ENCODE measurements around the gene LRFN4. TPM values are rescaled to one million over a fixed set of nuclear protein-coding genes. Genes with fewer than 3 reads are reported as not detected.
A peak's percentile ranks its signal among the peaks of the same experiment; 100 is the strongest.

Gene LRFN4
- total RNA-seq, 4 donors from 2014 or later: 7.1 to 17.5 (median 9.2) TPM

- H3K36me3 ChIP-seq: no peaks in the 10 kb centered on the region
Measured at GRCh38 chr11:66885950-66886440, 29.1 kb downstream of the LRFN4 start.

GRCh38 chr11:66886671-66887221, 29.9 kb downstream of the LRFN4 start:
- H3K4me3 ChIP-seq: no peak overlapping the region
- peaks cover 0 to 19% (median 6%) of the 10 kb centered on the region in 3 donors for H3K4me1 ChIP-seq
- no peaks in the 10 kb centered on the region for H3K27me3 ChIP-seq
- no peaks in the 10 kb centered on the region for H3K9me3 ChIP-seq
- WGBS, 2 donors (ENCODE audit: low coverage in 1 of 2): 80 to 88% methylated on average over 6 to 9 of the region's 15 CpGs
- TF ChIP-seq POLR2A (IDR thresholded peaks at IDR 0.05): no peak
- no peak for TF ChIP-seq POLR2AphosphoS5 (IDR thresholded peaks at IDR 0.05)
- TF ChIP-seq EP300 (IDR thresholded peaks at IDR 0.05): no peak
- no peak for TF ChIP-seq CTCF (IDR thresholded peaks at IDR 0.05)
- peak; percentile 40 for ATAC-seq
- no peaks in the 10 kb centered on the region for H3K36me3 ChIP-seq
- H3K27ac ChIP-seq: no peak overlapping the region

More at GRCh38 chr11:66885950-66886440, 29.1 kb downstream of the LRFN4 start:
- 65 to 85% methylated on average over 5 to 8 of the region's 11 CpGs for WGBS, 2 donors (ENCODE audit: low coverage in 1 of 2)
- H3K4me3 ChIP-seq: no peak overlapping the region
- peaks cover 0 to 19% (median 6%) of the 10 kb centered on the region in 3 donors for H3K4me1 ChIP-seq
- H3K27me3 ChIP-seq: no peaks in the 10 kb centered on the region
- no peak for ATAC-seq
- TF ChIP-seq CTCF (IDR thresholded peaks at IDR 0.05): no peak
- no peak for TF ChIP-seq EP300 (IDR thresholded peaks at IDR 0.05)
- no peak for TF ChIP-seq POLR2A (IDR thresholded peaks at IDR 0.05)
- TF ChIP-seq POLR2AphosphoS5 (IDR thresholded peaks at IDR 0.05): no peak
- H3K27ac ChIP-seq: no peak overlapping the region
- no peaks in the 10 kb centered on the region for H3K9me3 ChIP-seq

- no peaks in the 10 kb centered on the region for H3K9me3 ChIP-seq
- no peak for ATAC-seq
- TF ChIP-seq EP300 (IDR thresholded peaks at IDR 0.05) (no peak), POLR2A (IDR thresholded peaks at IDR 0.05) (no peak), POLR2AphosphoS5 (IDR thresholded peaks at IDR 0.05) (no peak), CTCF (IDR thresholded peaks at IDR 0.05) (no peak)
Measured at GRCh38 chr11:66887526-66887925, 30.7 kb downstream of the LRFN4 start.

GRCh38 chr11:66888282-66888681, 31.4 kb downstream of the LRFN4 start:
- H3K36me3 ChIP-seq: no peaks in the 10 kb centered on the region
- TF ChIP-seq EP300 (IDR thresholded peaks at IDR 0.05) (no peak), CTCF (IDR thresholded peaks at IDR 0.05) (no peak), POLR2AphosphoS5 (IDR thresholded peaks at IDR 0.05) (no peak), POLR2A (IDR thresholded peaks at IDR 0.05) (no peak)
- H3K27ac ChIP-seq: no peak overlapping the region
- no peak for ATAC-seq
- H3K4me1 ChIP-seq: peaks cover 0 to 5% (median 0%) of the 10 kb centered on the region in 3 donors
- H3K9me3 ChIP-seq: no peaks in the 10 kb centered on the region
- H3K4me3 ChIP-seq: no peak overlapping the region
- WGBS, 2 donors (ENCODE audit: low coverage in 1 of 2): 91 to 97% methylated on average over 3 to 6 of the region's 10 CpGs
- H3K27me3 ChIP-seq: no peaks in the 10 kb centered on the region

More at GRCh38 chr11:66887526-66887925, 30.7 kb downstream of the LRFN4 start:
- Histone ChIP-seq H3K27ac (no peak overlapping the region), H3K27me3 (no peaks in the 10 kb centered on the region), H3K4me1 (peaks cover 0 to 12% (median 5%) of the 10 kb centered on the region in 3 donors), H3K4me3 (no peak overlapping the region), H3K36me3 (no peaks in the 10 kb centered on the region)
- WGBS, 2 donors (ENCODE audit: low coverage in 1 of 2): 62 to 72% methylated on average over 7 to 11 of the region's 11 CpGs

GRCh38 chr11:66889960-66890359, 33.1 kb downstream of the LRFN4 start:
- TF ChIP-seq POLR2AphosphoS5 (IDR thresholded peaks at IDR 0.05) (no peak), CTCF (IDR thresholded peaks at IDR 0.05) (no peak), POLR2A (IDR thresholded peaks at IDR 0.05) (no peak), EP300 (IDR thresholded peaks at IDR 0.05) (no peak)
- no peak for ATAC-seq
- 59 to 74% methylated on average over 3 to 7 of the region's 8 CpGs for WGBS, 2 donors (ENCODE audit: low coverage in 1 of 2)
- Histone ChIP-seq H3K9me3 (no peaks in the 10 kb centered on the region), H3K4me3 (no peak overlapping the region), H3K36me3 (no peaks in the 10 kb centered on the region), H3K4me1 (no peaks in the 10 kb centered on the region), H3K27me3 (no peaks in the 10 kb centered on the region), H3K27ac (no peak overlapping the region)
